IPS-15b (cell line): Measurements from ENCODE around the gene SMIM33.
"Not testable (repeated sequence)": the region's sequence is repeated elsewhere in the genome, so short reads cannot be mapped to it uniquely, and the experiment has no call there.

ENCODE experiments used
- H3K27me3 ChIP-seq: one replicate; pipeline ENCODE4 v1.6.1; 2013; ENCODE audit warnings: low read length; ENCODE audit not compliant: control insufficient read depth, insufficient read depth
- H3K36me3 ChIP-seq: one replicate; pipeline ENCODE4 v1.6.1; 2013; ENCODE audit warnings: low read length; ENCODE audit not compliant: control insufficient read depth, insufficient read depth
- H3K4me1 ChIP-seq: one replicate; pipeline ENCODE4 v1.6.1; 2013; ENCODE audit warnings: mild to moderate bottlenecking, low read length; ENCODE audit not compliant: control insufficient read depth, insufficient read depth
- H3K4me3 ChIP-seq: one replicate; pipeline ENCODE4 v1.5.1; 2013; ENCODE audit warnings: low read depth, low read length
- H3K9ac ChIP-seq: one replicate; pipeline ENCODE4 v1.6.1; 2013; ENCODE audit warnings: low read depth, mild to moderate bottlenecking, low read length
- H3K9me3 ChIP-seq: one replicate; pipeline ENCODE4 v1.6.1; 2013; ENCODE audit warnings: mild to moderate bottlenecking, low read length; ENCODE audit not compliant: control insufficient read depth, insufficient read depth

Gene SMIM33

DNA sequence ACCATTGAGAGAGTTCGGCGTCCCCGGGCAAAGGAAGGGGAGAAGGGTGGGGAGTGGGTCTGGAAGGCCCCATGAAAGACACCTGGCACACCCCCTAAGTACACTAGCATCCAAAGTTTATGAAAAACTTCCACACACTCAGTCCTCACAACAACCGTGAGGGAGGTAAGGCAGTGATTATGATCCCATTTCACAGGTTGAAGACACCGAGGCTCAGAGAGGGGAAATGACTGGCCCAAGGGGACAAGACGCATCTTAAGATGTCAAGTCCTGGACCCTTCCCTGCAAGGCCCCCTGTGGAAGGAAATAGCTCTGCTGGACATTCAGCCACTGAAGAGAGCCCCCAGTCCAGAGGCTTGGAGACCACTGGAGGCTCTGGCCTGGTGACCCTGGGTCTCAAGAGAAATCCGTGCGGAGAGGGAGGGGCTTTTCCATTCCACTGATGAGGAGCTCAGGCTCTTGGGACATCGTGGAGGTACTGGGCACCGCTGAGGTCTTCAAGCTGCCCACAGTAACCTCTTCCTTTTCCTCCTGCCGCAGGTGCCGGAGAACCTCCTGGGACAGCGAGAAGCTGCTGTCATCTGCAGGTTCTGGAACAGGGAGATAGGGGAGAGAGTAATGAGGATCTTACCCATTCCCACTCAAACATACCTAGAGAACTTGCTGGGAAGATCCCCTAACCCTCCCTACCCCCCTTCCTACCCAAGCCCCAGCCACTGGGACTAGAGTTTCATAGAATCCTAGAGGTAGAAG, 5.2 kb downstream of the SMIM33 start:
- Histone ChIP-seq H3K9me3 (no peaks in the 10 kb centered on the region), H3K4me1 (peaks cover 11% of the 10 kb centered on the region), H3K4me3 (no peak overlapping the region), H3K27me3 (no peaks in the 10 kb centered on the region), H3K36me3 (no peaks in the 10 kb centered on the region), H3K9ac (no peak overlapping the region)

GRCh38 chr5:139478657-139479423, 8.0 kb downstream of the SMIM33 start:
- not testable (repeated sequence) for H3K9ac ChIP-seq

GRCh38 chr5:139479729-139480128, 8.9 kb downstream of the SMIM33 start:
- not testable (repeated sequence) for H3K9ac ChIP-seq, H3K4me3 ChIP-seq, H3K27me3 ChIP-seq, H3K4me1 ChIP-seq, H3K9me3 ChIP-seq, H3K36me3 ChIP-seq

More at GRCh38 chr5:139478657-139479423, 8.0 kb downstream of the SMIM33 start:
- H3K36me3 ChIP-seq, H3K9me3 ChIP-seq, H3K4me1 ChIP-seq, H3K27me3 ChIP-seq, H3K4me3 ChIP-seq: not testable (repeated sequence)

DNA sequence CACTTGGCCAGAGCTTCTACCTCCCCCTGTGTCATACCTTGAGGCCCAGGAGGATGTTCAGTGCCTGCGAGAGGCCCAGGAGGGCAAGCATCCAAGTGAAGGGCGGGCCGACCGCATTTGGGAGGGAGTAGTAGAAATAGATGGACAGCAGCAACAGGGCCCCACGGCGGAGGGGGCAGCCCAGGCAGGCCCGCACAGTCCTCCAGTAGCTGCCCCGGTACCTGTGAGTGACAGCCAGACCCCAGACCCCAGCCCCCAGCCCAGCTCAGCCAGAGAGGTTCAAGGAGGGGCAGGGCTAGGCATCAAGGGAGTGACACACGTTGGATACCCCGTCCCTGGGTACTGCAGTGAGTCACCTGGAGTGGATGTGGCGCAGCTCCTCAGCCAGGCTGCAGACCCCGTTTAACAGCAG, 10.3 kb downstream of the SMIM33 start:
- Histone ChIP-seq H3K4me1 (no peaks in the 10 kb centered on the region), H3K9me3 (no peaks in the 10 kb centered on the region), H3K36me3 (no peaks in the 10 kb centered on the region), H3K4me3 (no peak overlapping the region), H3K9ac (no peak overlapping the region), H3K27me3 (no peaks in the 10 kb centered on the region)

GRCh38 chr5:139481580-139482049, 10.8 kb downstream of the SMIM33 start:
- H3K4me1 ChIP-seq = no peaks in the 10 kb centered on the region
- H3K9ac ChIP-seq = no peak overlapping the region
- no peaks in the 10 kb centered on the region for H3K27me3 ChIP-seq
- H3K36me3 ChIP-seq = no peaks in the 10 kb centered on the region
- H3K9me3 ChIP-seq = no peaks in the 10 kb centered on the region
- H3K4me3 ChIP-seq = no peak overlapping the region

GRCh38 chr5:139482050-139482889, 11.5 kb downstream of the SMIM33 start, which contains the start of gene STING1:
Gene STING1 (minus strand): TSS chr5:139482758. CDS start chr5:139481704, 1,054 bp downstream.
- H3K27me3 ChIP-seq = no peaks in the 10 kb centered on the region
- no peak within 1 kb of the TSS for H3K4me3 ChIP-seq
- H3K36me3 ChIP-seq = no peaks in the 10 kb centered on the region
- no peaks in the 10 kb centered on the region for H3K9me3 ChIP-seq
- H3K9ac ChIP-seq = no peak within 1 kb of the TSS
- H3K4me1 ChIP-seq = no peaks in the 10 kb centered on the region

GRCh38 chr5:139482890-139483208, 12.0 kb downstream of the SMIM33 start:
- not testable (repeated sequence) for H3K36me3 ChIP-seq, H3K27me3 ChIP-seq, H3K9me3 ChIP-seq, H3K4me3 ChIP-seq, H3K9ac ChIP-seq, H3K4me1 ChIP-seq

DNA sequence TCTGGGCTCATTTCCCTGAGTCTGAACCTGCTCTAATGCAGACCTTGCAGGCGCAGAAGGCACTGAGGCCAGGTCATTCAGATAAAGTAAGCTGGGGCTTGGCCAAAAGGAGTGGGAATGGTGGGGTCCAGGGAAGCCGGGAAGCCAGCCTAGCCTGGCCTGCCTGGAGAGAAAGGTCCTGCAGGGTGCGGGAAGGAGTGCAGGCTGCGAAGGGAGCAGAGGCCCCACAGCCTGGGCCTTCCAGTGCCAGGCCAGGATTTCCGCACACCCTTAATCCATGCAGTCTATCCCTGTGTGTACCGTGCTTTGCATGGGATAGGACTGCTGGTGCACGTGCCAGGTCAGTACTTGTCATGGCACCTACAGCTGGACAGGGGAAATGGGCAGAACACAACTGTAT, 15.4 kb downstream of the SMIM33 start:
- H3K9ac ChIP-seq = no peak overlapping the region
- no peaks in the 10 kb centered on the region for H3K9me3 ChIP-seq
- no peak overlapping the region for H3K4me3 ChIP-seq
- H3K36me3 ChIP-seq = no peaks in the 10 kb centered on the region
- H3K4me1 ChIP-seq = no peaks in the 10 kb centered on the region
- H3K27me3 ChIP-seq = no peaks in the 10 kb centered on the region

DNA sequence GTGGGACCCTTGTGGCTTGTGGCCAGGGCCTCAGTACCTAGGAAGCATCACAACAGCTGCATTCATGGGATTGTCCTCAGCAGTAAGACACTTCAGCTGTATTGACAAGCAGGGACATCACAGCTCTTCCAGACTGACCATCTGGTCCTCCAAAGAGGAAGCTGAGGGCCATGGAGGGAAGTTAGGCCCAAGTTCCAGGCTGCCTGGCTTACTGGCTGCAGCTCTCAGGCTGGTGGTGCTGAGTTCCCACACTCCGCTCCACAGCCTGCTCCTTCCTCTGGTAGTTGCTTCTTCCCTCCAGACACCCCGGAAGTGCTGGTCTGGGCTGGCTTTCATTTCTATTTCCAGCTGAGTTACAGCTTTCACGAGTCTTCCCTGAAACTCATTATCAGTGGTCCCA, 17.5 kb downstream of the SMIM33 start:
- no peaks in the 10 kb centered on the region for H3K36me3 ChIP-seq
- H3K4me1 ChIP-seq = no peaks in the 10 kb centered on the region
- no peak overlapping the region for H3K9ac ChIP-seq
- H3K9me3 ChIP-seq = no peaks in the 10 kb centered on the region
- H3K4me3 ChIP-seq = no peak overlapping the region
- no peaks in the 10 kb centered on the region for H3K27me3 ChIP-seq

- Histone ChIP-seq H3K9me3 (no peaks in the 10 kb centered on the region), H3K4me1 (no peaks in the 10 kb centered on the region), H3K4me3 (no peak overlapping the region), H3K36me3 (no peaks in the 10 kb centered on the region), H3K27me3 (no peaks in the 10 kb centered on the region), H3K9ac (no peak overlapping the region)
Observed at GRCh38 chr5:139492700-139493192, 21.9 kb downstream of the SMIM33 start.

DNA sequence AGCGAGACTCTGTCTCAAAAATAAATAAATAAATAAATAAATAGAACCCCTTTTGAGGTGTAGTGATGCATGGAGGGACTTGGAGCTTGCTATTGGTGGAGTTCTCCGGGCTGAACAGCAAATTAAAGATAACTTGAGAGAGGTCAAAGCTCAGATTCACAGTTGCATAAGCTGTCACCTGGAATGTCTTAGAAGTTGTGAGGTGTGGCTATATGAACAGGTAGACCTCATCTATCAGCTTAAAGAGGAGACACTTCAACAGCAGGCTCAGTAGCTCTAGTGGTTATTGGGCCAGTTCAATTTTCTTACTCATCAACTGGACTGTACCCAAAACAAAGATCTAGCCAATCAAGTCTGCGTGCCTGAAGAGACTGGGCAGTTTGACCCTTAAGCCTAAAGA, 23.5 kb downstream of the SMIM33 start:
- H3K4me3 ChIP-seq = no peak overlapping the region
- H3K4me1 ChIP-seq = no peaks in the 10 kb centered on the region
- H3K36me3 ChIP-seq = no peaks in the 10 kb centered on the region
- H3K9me3 ChIP-seq = no peaks in the 10 kb centered on the region
- no peaks in the 10 kb centered on the region for H3K27me3 ChIP-seq
- H3K9ac ChIP-seq = no peak overlapping the region
